ENCODE measurements around the gene ARMC5.

DNA sequence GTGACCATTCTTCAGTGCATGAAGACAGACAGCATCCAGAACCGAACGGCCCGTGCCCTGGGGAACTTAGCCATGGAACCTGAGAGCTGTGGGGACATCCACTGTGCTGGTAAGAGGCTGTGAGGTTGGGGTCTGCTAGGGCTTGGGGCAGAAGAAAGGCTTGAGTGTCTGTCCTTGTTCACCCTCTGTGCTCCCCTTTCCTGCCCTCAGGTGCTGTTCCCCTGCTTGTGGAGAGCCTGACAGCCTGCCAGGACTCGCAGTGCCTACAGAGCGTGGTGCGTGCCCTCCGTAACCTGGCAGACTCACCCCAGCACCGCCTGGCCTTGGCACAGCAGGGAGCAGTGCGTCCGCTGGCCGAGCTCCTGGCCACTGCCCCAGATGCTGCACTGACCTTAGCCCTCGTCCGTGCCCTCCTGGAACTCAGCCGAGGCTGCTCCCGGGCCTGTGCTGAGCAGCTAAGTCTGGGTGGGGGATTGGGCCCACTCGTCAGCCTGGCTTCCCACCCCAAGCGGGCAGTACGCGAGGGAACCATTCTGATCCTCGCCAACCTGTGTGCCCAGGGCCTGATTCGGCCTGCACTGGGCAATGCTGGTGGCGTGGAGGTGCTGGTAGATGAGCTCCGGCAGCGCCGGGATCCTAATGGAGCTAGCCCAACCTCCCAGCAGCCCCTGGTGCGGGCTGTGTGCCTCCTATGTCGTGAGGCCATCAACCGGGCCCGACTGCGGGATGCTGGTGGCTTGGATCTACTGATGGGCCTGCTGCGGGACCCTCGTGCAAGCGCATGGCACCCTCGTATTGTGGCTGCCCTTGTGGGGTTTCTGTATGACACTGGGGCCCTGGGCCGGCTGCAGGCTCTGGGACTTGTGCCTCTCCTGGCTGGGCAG is 2.9 kb downstream of the ARMC5 start:
- TF ChIP-seq POLR2AphosphoS5 (IDR thresholded peaks at IDR 0.05; ENCODE audit: borderline replicate concordance, low read depth, low read length) (no peak), EZH2 (IDR thresholded peaks at IDR 0.05) (no peak)

All from SK-N-MC (cell line).